ENCODE results near the gene HCAR2. TPM values are rescaled to one million over a fixed set of nuclear protein-coding genes. Genes with fewer than 3 reads are reported as not detected.
A peak's percentile ranks its signal among the peaks of the same experiment; 100 is the strongest.
"Not testable (repeated sequence)": the region's sequence is repeated elsewhere in the genome, so short reads cannot be mapped to it uniquely, and the experiment has no call there.

HCAR2 gene
- total RNA-seq, 1 donor: under 0.01 TPM

DNA sequence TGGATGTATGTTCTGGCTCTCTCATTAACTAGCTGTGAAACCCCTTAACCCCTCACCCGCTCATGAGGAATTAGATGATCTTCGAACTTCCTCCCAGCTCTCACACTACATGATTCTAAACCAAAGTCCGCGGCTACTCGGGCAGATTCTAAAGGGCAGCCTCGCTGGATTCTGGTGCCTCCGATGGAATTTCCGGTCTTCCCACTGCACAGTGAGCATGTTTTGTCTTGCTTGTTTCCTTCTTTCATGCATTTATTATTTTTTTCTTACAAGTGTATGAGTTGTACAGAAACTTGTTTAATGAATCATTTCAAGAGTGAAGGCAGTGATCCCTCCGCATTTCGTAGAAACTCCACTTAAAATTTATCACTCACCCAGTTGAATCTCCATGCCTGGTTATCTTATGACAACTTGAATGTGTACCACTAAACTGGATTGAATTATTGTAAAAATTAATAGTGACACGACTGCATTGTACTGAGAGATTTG, 17.9 kb upstream of the HCAR2 start:
- no peak for DNase-seq (ENCODE audit: low read depth in 2 of 3, low spot score in 2 of 3)

- not testable (repeated sequence) for DNase-seq (ENCODE audit: low read depth in 2 of 3, low spot score in 2 of 3)
These were observed 13.5 kb upstream of the HCAR2 start, which contains the start of gene HCAR3 for GRCh38 chr12:122716658-122717057. HCAR3 (minus strand) TSS chr12:122716811; CDS start chr12:122716737, 74 bp downstream.

GRCh38 chr12:122715211-122715610, 12.1 kb upstream of the HCAR2 start:
- DNase-seq (ENCODE audit: low read depth in 2 of 3, low spot score in 2 of 3): not testable (repeated sequence)

- DNase-seq (ENCODE audit: low read depth in 2 of 3, low spot score in 2 of 3): not testable (repeated sequence)
These were observed 10.5 kb upstream of the HCAR2 start for GRCh38 chr12:122713491-122714188.

DNA sequence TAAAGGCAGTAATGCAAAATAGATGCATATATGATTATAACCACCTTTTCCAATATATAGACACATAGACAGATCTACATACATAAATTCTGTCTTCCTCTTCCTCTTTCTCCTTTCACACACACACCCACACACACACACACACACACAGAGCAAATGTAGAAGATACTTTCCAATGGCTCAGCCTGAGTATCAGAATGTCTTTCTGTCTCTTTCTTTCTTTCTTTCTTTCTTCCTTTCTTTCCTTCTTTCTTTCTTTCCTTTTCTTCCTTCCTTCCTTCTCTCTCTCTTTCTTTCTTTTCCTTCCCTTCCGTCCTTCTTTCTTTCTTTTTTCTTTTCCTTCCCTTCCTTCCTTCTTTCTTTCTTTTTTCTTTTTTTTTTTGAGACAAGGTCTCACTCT, 8.1 kb upstream of the HCAR2 start:
- DNase-seq (ENCODE audit: low read depth in 2 of 3, low spot score in 2 of 3): peak in 1 of 3 donors; percentile 58

- DNase-seq (ENCODE audit: low read depth in 2 of 3, low spot score in 2 of 3): not testable (repeated sequence)
These were observed 7.2 kb upstream of the HCAR2 start for GRCh38 chr12:122710341-122710740.

DNA sequence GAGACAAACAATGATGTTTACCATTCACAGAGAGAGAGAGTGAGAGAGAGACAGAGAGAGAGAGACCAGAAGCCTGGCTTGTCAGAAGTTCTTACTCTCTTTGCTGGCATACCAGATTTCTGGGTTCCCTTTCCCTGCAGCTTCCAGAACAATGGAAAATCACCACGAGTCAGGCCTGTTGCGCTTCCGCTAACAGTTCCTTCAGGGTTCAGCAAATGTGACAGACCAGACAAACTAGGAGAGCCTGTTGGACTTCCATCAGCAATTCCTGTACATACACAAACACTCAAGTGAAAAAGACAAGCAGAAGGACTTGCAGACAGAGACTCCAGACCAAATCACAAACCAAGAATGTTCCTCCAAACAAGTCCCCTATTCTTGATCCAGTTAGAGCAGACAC, 6.1 kb upstream of the HCAR2 start:
- not testable (repeated sequence) for DNase-seq (ENCODE audit: low read depth in 2 of 3, low spot score in 2 of 3)

DNA sequence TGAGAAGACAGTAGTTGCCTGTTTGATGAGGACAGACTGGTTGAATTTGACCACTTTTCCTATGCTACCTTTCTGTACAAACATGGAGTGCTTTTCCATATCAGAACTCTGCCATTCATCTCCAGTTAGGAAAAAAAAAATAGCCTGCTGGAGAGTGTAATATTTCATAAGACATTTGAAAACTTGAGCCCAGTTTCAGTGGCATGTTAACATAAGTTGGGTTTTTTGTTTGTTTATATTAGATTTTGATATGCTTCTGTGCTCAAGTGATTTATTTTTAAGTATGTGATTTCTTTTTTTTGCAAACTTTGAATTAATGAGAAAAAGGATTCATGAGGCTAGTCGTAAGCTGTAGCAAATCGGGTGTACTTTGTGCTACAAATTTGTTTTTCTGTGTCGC, 684 bp upstream of the HCAR2 start:
- not testable (repeated sequence) for DNase-seq (ENCODE audit: low read depth in 2 of 3, low spot score in 2 of 3)

DNA sequence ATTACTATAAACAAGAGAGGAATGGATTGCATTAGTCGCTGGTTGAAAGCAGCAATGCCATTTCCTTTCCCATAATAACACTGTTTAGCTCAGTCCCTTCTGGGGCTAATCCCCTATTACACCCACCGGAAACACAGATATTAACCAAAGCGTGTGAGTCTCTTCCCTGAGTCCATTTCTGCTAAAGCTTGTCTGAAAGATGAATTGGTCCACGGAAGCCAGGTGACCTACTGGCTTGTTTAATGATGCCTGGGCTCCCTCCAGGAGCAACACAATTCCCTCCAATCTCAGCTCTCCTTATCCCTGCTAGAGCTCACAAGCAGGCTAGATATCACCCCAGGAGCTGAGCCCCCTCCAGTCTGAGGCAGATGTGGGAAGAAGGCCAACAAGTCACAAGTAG, 1.7 kb downstream of the HCAR2 start:
- not testable (repeated sequence) for DNase-seq (ENCODE audit: low read depth in 2 of 3, low spot score in 2 of 3)

DNA sequence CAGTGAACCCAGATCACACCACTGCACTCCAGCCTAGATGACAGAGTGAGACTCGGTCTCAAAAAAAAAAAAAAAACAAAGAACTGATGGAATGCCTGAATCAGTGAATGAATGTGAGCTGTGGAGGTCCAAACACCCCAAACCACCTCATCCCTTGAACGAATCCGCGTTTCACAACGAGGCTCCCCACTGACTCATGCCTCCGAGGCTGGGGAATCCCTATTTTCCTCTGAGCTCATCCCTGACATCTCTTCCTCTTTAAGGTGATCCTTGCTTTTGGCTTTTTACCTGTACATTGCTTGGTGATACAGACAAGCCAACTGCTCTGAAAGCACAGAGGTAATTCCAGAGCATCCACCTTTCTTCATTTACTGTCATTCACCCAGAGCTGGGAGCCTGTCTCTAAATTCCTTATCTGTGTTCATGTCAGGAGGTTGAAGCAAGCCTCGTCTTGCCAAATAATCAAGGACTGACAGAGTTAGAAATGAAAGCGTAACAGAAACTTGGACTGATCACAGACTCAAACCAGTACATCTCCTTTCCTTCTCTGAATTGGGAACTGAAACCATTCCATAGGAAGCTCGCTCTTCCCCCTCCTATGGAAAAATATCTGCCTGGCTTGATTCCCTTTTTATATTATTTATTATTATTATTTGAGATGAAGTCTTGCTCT, 3.0 kb downstream of the HCAR2 start:
- not testable (repeated sequence) for DNase-seq (ENCODE audit: low read depth in 2 of 3, low spot score in 2 of 3)

DNA sequence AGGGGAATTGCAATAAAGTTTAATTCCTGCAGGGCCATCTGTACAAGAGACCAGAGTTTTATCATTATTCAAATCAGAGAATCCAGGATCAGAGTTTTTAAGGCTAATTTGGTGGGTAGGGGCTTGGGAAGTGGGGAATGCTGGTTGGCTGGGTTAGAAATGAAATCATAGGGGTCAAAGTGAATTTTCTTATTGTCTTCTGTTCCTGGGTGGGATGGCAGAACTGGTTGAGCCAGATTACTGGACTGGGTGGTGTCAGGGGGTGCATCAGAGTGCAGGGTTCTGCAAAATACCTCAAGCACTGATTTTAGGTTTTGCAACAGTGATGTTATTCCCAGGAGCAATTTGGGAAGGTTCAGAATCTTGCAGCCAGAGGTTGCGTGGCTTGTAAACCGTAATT, 6.2 kb downstream of the HCAR2 start:
- DNase-seq (ENCODE audit: low read depth in 2 of 3, low spot score in 2 of 3): not testable (repeated sequence)

- no peak for DNase-seq (ENCODE audit: low read depth in 2 of 3, low spot score in 2 of 3)
These were observed 11.6 kb downstream of the HCAR2 start for GRCh38 chr12:122691566-122691965.

DNA sequence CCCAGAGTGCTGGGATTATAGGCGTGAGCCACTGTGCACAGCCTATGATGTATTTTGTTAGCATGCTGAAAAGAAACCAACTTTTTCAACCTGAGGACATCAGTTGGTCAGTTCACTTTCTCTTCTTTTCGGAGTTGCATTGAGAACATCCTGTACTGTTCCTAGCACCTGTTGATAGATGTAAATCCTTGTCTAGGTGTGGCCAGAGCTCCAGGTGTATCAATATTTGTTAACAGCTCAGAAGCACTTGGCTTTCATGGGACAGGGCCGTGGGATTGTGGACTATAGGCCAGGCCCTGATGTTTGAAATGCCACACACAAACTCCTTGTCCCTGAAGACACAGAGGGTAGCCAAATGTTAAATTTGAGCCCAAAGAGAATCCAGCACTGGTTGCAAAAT, 14.9 kb downstream of the HCAR2 start:
- DNase-seq (ENCODE audit: low read depth in 2 of 3, low spot score in 2 of 3): no peak

DNA sequence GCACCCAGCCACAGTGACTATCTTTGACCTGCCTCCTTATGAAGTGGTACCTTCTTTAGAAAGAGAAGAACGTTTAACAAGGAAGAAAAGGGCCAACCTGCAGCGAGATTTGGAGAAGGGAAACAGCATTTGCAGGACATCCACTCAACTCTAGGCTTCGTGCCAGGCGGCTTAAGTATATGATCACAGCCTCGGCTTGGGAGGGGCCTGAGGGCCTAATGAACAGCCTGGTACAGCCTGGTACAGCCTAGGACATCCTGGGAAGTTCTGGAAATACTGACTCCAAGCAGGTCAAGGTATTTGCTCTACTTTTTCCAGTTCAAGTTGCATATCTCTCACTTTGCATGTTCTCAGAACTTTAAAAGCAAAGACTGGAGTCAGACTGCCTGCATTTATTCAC, 16.1 kb downstream of the HCAR2 start:
- DNase-seq (ENCODE audit: low read depth in 2 of 3, low spot score in 2 of 3): no peak

- DNase-seq (ENCODE audit: low read depth in 2 of 3, low spot score in 2 of 3): no peak
These were observed 16.6 kb downstream of the HCAR2 start for GRCh38 chr12:122686538-122686937.

- no peak for DNase-seq (ENCODE audit: low read depth in 2 of 3, low spot score in 2 of 3)
These were observed 18.8 kb downstream of the HCAR2 start for GRCh38 chr12:122684297-122684813.

DNA sequence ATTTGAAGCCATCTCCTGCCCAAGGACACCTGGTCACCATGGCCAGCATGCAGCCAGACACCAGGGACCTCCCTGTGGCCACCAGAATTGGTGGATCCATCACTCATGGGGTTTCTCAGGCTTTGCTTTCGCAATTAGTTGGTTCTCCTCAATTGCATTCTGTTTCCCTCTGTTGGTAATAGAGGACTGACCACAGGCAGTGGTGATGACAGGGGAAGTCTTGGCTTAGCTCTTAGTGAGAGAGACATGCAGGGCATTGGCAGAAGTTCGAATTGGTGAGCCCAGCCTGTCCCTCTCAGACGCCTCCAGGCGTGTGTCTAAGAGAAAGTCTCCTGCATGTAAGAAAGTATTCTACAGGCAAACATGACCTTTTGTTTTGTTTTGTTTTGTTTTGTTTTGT, 21.3 kb downstream of the HCAR2 start:
- peak in 1 of 3 donors; percentile 18 for DNase-seq (ENCODE audit: low read depth in 2 of 3, low spot score in 2 of 3)

GRCh38 chr12:122680989-122681388, 22.2 kb downstream of the HCAR2 start:
- not testable (repeated sequence) for DNase-seq (ENCODE audit: low read depth in 2 of 3, low spot score in 2 of 3)

DNA sequence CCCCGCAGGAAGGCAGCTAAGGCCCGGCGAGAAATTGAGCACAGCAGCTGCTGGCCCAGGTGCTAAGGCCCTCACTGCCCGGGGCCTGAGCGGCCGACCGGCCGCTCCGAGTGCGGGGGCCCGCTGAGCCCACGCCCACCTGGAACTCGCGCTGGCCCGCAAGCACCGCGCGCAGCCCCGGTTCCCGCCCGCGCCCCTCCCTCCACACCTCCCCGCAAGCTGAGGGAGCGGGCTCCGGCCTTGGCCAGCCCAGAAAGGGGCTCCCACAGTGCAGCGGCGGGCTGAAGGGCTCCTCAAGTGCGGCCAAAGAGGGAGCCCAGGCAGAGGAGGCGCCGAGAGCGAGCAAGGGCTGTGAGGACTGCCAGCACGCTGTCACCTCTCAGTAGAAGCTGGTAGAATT, 26.4 kb downstream of the HCAR2 start:
- not testable (repeated sequence) for DNase-seq (ENCODE audit: low read depth in 2 of 3, low spot score in 2 of 3)

GRCh38 chr12:122676015-122676414, 27.1 kb downstream of the HCAR2 start:
- DNase-seq (ENCODE audit: low read depth in 2 of 3, low spot score in 2 of 3): not testable (repeated sequence)

- DNase-seq (ENCODE audit: low read depth in 2 of 3, low spot score in 2 of 3): no peak
These were observed 30.6 kb downstream of the HCAR2 start for GRCh38 chr12:122672515-122672914.
